ENCODE results near the gene PDE10A. TPM values are rescaled to one million over a fixed set of nuclear protein-coding genes. Genes with fewer than 3 reads are reported as not detected.

The PDE10A gene
- total and polyA plus RNA-seq, 2 of the 8 experiments (the other 6 are each of a cell fraction or from before 2014, with no cell fraction given) = 1.1 to 2.4 TPM

DNA sequence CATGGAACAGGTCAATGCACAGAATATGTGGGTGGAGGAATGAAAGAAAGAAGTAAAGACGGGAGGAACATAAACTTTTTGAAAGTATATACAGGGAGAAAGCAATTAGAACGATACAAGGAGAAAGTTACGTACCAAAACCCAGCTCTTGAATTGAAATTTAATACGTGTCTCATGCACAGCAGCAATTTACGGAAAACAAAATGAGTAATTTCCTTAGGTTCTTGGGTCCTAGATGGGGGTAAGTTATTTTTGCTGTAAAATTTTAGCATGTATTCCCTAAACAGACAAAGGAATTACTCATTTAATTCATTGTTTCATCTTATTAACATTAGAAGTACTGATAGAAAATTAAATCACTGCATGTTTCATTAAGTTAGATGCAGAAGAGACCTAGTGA, 75.8 kb downstream of the PDE10A start:
- H3K4ac ChIP-seq (replicated peaks; ENCODE audit: insufficient read length, low read depth, low read length) = no peak overlapping the region
- H4K8ac ChIP-seq (ENCODE audit: extremely low read depth, insufficient read depth, low read length) = no peak overlapping the region
- H3K9ac ChIP-seq (replicated peaks in 1 of 4; ENCODE audit: extremely low read depth in 1 of 4, low read depth in 3 of 4, low read length in 3 of 4) = no peak overlapping the region
- no peak overlapping the region for H3K14ac ChIP-seq (ENCODE audit: insufficient read length)
- H3K27ac ChIP-seq (ENCODE audit: low read depth, low read length) = no peak overlapping the region
- FAIRE-seq (no peak), DNase-seq (ENCODE audit: low read depth in 1 of 2, low spot score in 2 of 2) (no peak)
- no peak overlapping the region for H3K18ac ChIP-seq (ENCODE audit: extremely low read depth, low read length)
- no peak overlapping the region for H2BK5ac ChIP-seq (ENCODE audit: low read depth, low read length)
- 90% methylated on average over 5 of the region's 5 CpGs; no CpG with 5 or more reads in 1 of the 2 experiments for WGBS, 2 experiments (ENCODE audit: extremely low coverage in 1 of 2, insufficient coverage in 1 of 2, insufficient read length in 1 of 2, insufficient replicate concordance in 2 of 2, low coverage in 1 of 2, low lambda C conversion rate in 2 of 2, missing lambda C conversion rate in 1 of 2)
- no peak overlapping the region for H3K23ac ChIP-seq (ENCODE audit: insufficient read length)
- H2AFZ ChIP-seq (ENCODE audit: low read length) = no peak overlapping the region
- H3K36me3 ChIP-seq (ENCODE audit: control insufficient read depth in 2 of 4, insufficient read depth in 4 of 4, low read length in 3 of 4) = no peaks in the 10 kb centered on the region
- H3K27me3 ChIP-seq (replicated peaks in 1 of 4; ENCODE audit: control insufficient read depth in 3 of 4, extremely low read depth in 1 of 4, insufficient read depth in 3 of 4, low read length in 3 of 4) = no peaks in the 10 kb centered on the region
- H2BK20ac ChIP-seq (ENCODE audit: low read length) = no peak overlapping the region
- no peak overlapping the region for H2BK120ac ChIP-seq (replicated peaks; ENCODE audit: low read depth, low read length)
- no peak overlapping the region for H3K56ac ChIP-seq (replicated peaks; ENCODE audit: insufficient read length, low read depth, low read length)
- peaks cover 0 to 2% (median 0%) of the 10 kb centered on the region in 4 experiments; a peak in 1 of 7 replicates for H3K4me1 ChIP-seq (replicated peaks in 1 of 4; ENCODE audit: control insufficient read depth in 3 of 4, insufficient read depth in 4 of 4, low read length in 3 of 4)
- POLR2A ChIA-PET (ENCODE audit: partially characterized antibody) = no interaction called here
- H4K5ac ChIP-seq (ENCODE audit: insufficient read length, low read depth, low read length) = no peak overlapping the region
- no peaks in the 10 kb centered on the region for H3K9me3 ChIP-seq (ENCODE audit: insufficient read depth in 2 of 2, low read depth in 1 of 2, low read length in 1 of 2)
- TF ChIP-seq TEAD4 (IDR thresholded peaks at IDR 0.05; ENCODE audit: low read depth, low read length) (no peak), PHF8 (conservative IDR thresholded peaks at IDR 0.05; ENCODE audit: low read depth, low read length) (no peak), RFX5 (IDR thresholded peaks at IDR 0.05; ENCODE audit: borderline replicate concordance, low read depth, low read length) (no peak), CHD1 (IDR thresholded peaks at IDR 0.05; ENCODE audit: low read depth, low read length) (no peak), CREB1 (IDR thresholded peaks at IDR 0.05) (no peak), CTBP2 (IDR thresholded peaks at IDR 0.05; ENCODE audit: borderline replicate concordance, insufficient read depth, insufficient read length, low read length) (no peak)
- H3K79me2 ChIP-seq (ENCODE audit: control insufficient read depth in 1 of 2, insufficient read depth in 2 of 2, low read length in 2 of 2) = no peaks in the 10 kb centered on the region
- H4K91ac ChIP-seq (replicated peaks; ENCODE audit: insufficient read length, low read length) = no peak overlapping the region
- H2BK15ac ChIP-seq (ENCODE audit: low read length) = no peak overlapping the region
- no peaks in the 10 kb centered on the region for H3K79me1 ChIP-seq (ENCODE audit: low read depth, low read length)
- H3K23me2 ChIP-seq (ENCODE audit: low read depth, low read length) = no peaks in the 10 kb centered on the region
- CTCF ChIA-PET (ENCODE audit: partially characterized antibody) = no interaction called here
- no peak overlapping the region for H2BK12ac ChIP-seq (ENCODE audit: low read depth, low read length)
- H2AK5ac ChIP-seq (ENCODE audit: low read depth, low read length) = no peak overlapping the region
- no peaks in the 10 kb centered on the region for H4K20me1 ChIP-seq (replicated peaks in 1 of 2; ENCODE audit: control insufficient read depth in 1 of 2, insufficient read depth in 2 of 2, low read length in 2 of 2)
- H3K4me2 ChIP-seq (ENCODE audit: insufficient read depth in 1 of 2, low read depth in 2 of 2, low read length in 2 of 2) = no peak overlapping the region
- H3K4me3 ChIP-seq (ENCODE audit: extremely low read depth in 1 of 4, insufficient read depth in 2 of 4, low read depth in 3 of 4, low read length in 4 of 4) = no peak overlapping the region
